Measurements from ENCODE around the gene APOF. TPM values are rescaled to one million over a fixed set of nuclear protein-coding genes. Genes with fewer than 3 reads are reported as not detected.

Gene APOF
- total and polyA plus RNA-seq, 9 of the 15 experiments (the other 6 are each of a cell fraction or from before 2014, with no cell fraction given), result 0.09 to 0.15 (median 0.12) TPM; not detected in 5

DNA sequence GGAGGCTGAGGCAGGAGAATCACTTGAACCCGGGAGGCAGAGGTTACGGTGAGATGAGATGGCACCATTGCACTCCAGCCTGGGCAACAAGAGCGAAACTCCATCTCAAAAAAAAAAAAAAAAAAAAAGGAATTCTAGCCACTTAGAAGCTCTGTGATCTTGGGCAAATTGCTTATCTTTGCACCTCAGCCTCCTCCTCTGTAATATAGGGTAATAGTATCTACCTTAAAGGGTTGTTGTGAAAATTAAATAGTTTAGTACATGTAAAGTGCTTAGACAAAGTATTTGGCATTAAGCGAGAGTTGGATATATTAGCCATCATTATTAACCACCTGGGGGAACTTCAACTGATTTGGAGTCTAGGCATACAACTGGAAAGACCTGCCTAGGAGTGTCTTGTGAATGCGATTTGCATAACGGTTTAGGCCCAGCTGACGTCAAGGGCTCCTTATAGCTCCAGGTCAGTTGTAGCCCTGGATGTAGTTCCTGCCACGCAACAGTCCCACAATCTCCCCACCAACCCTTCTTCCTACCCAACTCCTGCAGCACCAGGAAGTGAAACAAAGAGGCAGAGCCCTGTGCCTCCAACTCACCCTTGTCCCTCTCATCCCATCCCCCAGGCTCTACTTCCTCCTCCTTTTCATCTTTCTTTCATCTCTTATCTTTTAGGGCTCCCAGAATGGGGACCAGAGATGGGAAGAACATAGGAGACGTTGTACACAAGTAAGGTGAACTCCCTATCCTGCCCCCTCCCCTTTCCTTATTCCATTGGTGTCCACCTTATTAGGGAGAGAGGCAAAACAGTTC, 26.1 kb downstream of the APOF start (continued):
- TF ChIP-seq, protein P1, sequence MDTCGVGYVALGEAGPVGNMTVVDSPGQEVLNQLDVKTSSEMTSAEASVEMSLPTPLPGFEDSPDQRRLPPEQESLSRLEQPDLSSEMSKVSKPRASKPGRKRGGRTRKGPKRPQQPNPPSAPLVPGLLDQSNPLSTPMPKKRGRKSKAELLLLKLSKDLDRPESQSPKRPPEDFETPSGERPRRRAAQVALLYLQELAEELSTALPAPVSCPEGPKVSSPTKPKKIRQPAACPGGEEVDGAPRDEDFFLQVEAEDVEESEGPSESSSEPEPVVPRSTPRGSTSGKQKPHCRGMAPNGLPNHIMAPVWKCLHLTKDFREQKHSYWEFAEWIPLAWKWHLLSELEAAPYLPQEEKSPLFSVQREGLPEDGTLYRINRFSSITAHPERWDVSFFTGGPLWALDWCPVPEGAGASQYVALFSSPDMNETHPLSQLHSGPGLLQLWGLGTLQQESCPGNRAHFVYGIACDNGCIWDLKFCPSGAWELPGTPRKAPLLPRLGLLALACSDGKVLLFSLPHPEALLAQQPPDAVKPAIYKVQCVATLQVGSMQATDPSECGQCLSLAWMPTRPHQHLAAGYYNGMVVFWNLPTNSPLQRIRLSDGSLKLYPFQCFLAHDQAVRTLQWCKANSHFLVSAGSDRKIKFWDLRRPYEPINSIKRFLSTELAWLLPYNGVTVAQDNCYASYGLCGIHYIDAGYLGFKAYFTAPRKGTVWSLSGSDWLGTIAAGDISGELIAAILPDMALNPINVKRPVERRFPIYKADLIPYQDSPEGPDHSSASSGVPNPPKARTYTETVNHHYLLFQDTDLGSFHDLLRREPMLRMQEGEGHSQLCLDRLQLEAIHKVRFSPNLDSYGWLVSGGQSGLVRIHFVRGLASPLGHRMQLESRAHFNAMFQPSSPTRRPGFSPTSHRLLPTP (IDR thresholded peaks at IDR 0.05; ENCODE audit: borderline replicate concordance, extremely low read depth, insufficient read length), result no peak
- no peak; a peak in 2 of 4 replicates for TF ChIP-seq ARNT (IDR thresholded peaks at IDR 0.05)
- no peak for TF ChIP-seq ZNF507 (tag; conservative IDR thresholded peaks at IDR 0.05)
- TF ChIP-seq, protein P2, sequence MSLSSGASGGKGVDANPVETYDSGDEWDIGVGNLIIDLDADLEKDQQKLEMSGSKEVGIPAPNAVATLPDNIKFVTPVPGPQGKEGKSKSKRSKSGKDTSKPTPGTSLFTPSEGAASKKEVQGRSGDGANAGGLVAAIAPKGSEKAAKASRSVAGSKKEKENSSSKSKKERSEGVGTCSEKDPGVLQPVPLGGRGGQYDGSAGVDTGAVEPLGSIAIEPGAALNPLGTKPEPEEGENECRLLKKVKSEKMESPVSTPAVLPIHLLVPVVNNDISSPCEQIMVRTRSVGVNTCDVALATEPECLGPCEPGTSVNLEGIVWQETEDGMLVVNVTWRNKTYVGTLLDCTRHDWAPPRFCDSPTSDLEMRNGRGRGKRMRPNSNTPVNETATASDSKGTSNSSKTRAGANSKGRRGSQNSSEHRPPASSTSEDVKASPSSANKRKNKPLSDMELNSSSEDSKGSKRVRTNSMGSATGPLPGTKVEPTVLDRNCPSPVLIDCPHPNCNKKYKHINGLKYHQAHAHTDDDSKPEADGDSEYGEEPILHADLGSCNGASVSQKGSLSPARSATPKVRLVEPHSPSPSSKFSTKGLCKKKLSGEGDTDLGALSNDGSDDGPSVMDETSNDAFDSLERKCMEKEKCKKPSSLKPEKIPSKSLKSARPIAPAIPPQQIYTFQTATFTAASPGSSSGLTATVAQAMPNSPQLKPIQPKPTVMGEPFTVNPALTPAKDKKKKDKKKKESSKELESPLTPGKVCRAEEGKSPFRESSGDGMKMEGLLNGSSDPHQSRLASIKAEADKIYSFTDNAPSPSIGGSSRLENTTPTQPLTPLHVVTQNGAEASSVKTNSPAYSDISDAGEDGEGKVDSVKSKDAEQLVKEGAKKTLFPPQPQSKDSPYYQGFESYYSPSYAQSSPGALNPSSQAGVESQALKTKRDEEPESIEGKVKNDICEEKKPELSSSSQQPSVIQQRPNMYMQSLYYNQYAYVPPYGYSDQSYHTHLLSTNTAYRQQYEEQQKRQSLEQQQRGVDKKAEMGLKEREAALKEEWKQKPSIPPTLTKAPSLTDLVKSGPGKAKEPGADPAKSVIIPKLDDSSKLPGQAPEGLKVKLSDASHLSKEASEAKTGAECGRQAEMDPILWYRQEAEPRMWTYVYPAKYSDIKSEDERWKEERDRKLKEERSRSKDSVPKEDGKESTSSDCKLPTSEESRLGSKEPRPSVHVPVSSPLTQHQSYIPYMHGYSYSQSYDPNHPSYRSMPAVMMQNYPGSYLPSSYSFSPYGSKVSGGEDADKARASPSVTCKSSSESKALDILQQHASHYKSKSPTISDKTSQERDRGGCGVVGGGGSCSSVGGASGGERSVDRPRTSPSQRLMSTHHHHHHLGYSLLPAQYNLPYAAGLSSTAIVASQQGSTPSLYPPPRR (CRISPR knock-in tag; IDR thresholded peaks at IDR 0.05; ENCODE audit: borderline replicate concordance), result no peak
- TF ChIP-seq FUS (optimal IDR thresholded peaks at IDR 0.05; ENCODE audit: low read depth, low read length), result no peak
- no peak for TF ChIP-seq ZNF445 (CRISPR knock-in tag; IDR thresholded peaks at IDR 0.05; ENCODE audit: low read depth)
- TF ChIP-seq ZC3H4 (CRISPR knock-in tag; IDR thresholded peaks at IDR 0.05; ENCODE audit: borderline replicate concordance), result no peak
- peak; percentile 47; the same call in 1 of the 2 replicates for TF ChIP-seq SPI1 (IDR thresholded peaks at IDR 0.05; ENCODE audit: borderline replicate concordance, low read depth, low read length)
- TF ChIP-seq GTF2A2 (tag; IDR thresholded peaks at IDR 0.05), result no peak
- TF ChIP-seq, protein P3, sequence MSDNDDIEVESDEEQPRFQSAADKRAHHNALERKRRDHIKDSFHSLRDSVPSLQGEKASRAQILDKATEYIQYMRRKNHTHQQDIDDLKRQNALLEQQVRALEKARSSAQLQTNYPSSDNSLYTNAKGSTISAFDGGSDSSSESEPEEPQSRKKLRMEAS (CRISPR knock-in tag; IDR thresholded peaks at IDR 0.05), result no peak
- TF ChIP-seq, protein P4, sequence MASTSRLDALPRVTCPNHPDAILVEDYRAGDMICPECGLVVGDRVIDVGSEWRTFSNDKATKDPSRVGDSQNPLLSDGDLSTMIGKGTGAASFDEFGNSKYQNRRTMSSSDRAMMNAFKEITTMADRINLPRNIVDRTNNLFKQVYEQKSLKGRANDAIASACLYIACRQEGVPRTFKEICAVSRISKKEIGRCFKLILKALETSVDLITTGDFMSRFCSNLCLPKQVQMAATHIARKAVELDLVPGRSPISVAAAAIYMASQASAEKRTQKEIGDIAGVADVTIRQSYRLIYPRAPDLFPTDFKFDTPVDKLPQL (IDR thresholded peaks at IDR 0.05; ENCODE audit: extremely low read depth, insufficient read length), result peak; percentile 64
- no peak for TF ChIP-seq CHCHD3 (CRISPR knock-in tag; IDR thresholded peaks at IDR 0.05)
- TF ChIP-seq, protein P5, sequence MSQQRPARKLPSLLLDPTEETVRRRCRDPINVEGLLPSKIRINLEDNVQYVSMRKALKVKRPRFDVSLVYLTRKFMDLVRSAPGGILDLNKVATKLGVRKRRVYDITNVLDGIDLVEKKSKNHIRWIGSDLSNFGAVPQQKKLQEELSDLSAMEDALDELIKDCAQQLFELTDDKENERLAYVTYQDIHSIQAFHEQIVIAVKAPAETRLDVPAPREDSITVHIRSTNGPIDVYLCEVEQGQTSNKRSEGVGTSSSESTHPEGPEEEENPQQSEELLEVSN (IDR thresholded peaks at IDR 0.05; ENCODE audit: borderline replicate concordance in 1 of 2, extremely low read depth in 1 of 2, insufficient read depth in 1 of 2, insufficient read length in 1 of 2, low read depth in 1 of 2, low read length in 1 of 2, poor library complexity in 1 of 2, severe bottlenecking in 1 of 2), result peak in 1 of 2 experiments; percentile 26

Measured in K562 (cell line).